Spinal cord (tissue), 10 donors: ENCODE results near the gene EEF2K. TPM values are rescaled to one million over a fixed set of nuclear protein-coding genes. Genes with fewer than 3 reads are reported as not detected.

Source experiments
- DNase-seq, 6 donors: peaks; one replicate each; pipeline versions ENCODE4 v3.0.0 to v3.0.0-alpha.2; 2013 to 2015; ENCODE audit warnings: low spot score in 6 of 6, low read depth in 4 of 6
- H3K27ac ChIP-seq: one replicate; pipeline ENCODE4 v1.5.1; 2013; ENCODE audit warnings: low read depth, low read length, control low read depth
- H3K27me3 ChIP-seq: one replicate; pipeline ENCODE4 v1.6.1; 2013; ENCODE audit warnings: low read length; ENCODE audit not compliant: control insufficient read depth, insufficient read depth
- H3K36me3 ChIP-seq: one replicate; pipeline ENCODE4 v1.6.1; 2013; ENCODE audit warnings: low read length; ENCODE audit not compliant: control insufficient read depth, insufficient read depth
- H3K4me1 ChIP-seq: one replicate; pipeline ENCODE4 v1.6.1; 2013; ENCODE audit warnings: low read length; ENCODE audit not compliant: control insufficient read depth, insufficient read depth
- H3K4me3 ChIP-seq: one replicate; pipeline ENCODE4 v1.5.1; 2013; ENCODE audit warnings: low read depth, low read length, control low read depth
- H3K9me3 ChIP-seq: one replicate; pipeline ENCODE4 v1.6.1; 2013; ENCODE audit warnings: low read length; ENCODE audit not compliant: control insufficient read depth, insufficient read depth
- whole genome bisulfite sequencing: methylation state at CpG from one replicate; pipeline ENCODE4 v1.1.5; 2013; ENCODE audit warnings: missing lambda C conversion rate; ENCODE audit not compliant: insufficient coverage; 5-methylcytosine and 5-hydroxymethylcytosine counted together
- polyA plus RNA-seq, 2 donors: library from polyadenylated mRNA; unstranded; fragments of 120-200 nt; gene quantifications; one replicate each; pipeline ENCODE4 v1.2.1, GENCODE V29; 2013; ENCODE audit not compliant: insufficient read length in 2 of 2
- total RNA-seq, 2 donors: library from RNA; depleted of rRNA in 1 of 2; stranded (reverse); fragments of 120-200 nt in 1 of 2; fragments of >200 nt in 1 of 2; gene quantifications; one replicate each; pipeline versions ENCODE4 v1.2.3 to v1.2.4, GENCODE V29; 2013 to 2014
- donor health status: healthy.

The EEF2K gene
- total and polyA plus RNA-seq, 4 donors = 15.4 to 30.4 (median 22.1) TPM

DNA sequence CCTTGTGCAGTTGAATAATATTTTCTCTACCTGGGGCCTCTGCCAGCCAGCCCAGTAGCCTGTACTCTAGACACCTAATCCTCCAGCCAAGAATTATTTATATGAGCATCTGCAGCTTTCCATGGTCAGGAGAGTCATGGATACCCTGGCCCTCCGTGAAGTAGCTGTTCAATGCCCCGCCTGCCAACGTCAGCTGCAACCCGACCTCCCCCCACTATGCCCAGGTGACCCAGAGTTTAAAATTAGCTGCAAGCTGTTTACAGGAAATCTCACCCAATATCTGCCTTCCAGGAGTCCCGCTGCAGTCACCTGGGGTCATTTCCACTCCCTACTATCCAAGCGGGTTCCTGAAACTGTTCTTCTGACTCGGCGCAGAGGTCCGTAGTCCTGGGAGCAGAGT lies 31.4 kb upstream of the EEF2K start:
- no peaks in the 10 kb centered on the region for H3K36me3 ChIP-seq
- H3K27ac ChIP-seq = no peak overlapping the region
- H3K4me3 ChIP-seq = no peak overlapping the region
- no peak for DNase-seq
- H3K9me3 ChIP-seq = no peaks in the 10 kb centered on the region
- WGBS = 79% methylated on average over 9 of the region's 9 CpGs
- no peaks in the 10 kb centered on the region for H3K4me1 ChIP-seq
- no peaks in the 10 kb centered on the region for H3K27me3 ChIP-seq

- no peak overlapping the region for H3K4me3 ChIP-seq
- no peak overlapping the region for H3K27ac ChIP-seq
- H3K9me3 ChIP-seq = no peaks in the 10 kb centered on the region
- H3K27me3 ChIP-seq = no peaks in the 10 kb centered on the region
- no peaks in the 10 kb centered on the region for H3K4me1 ChIP-seq
- WGBS = 74% methylated on average over 17 of the region's 18 CpGs
- DNase-seq = no peak
- H3K36me3 ChIP-seq = no peaks in the 10 kb centered on the region
Measured at GRCh38 chr16:22177968-22178930, 27.8 kb upstream of the EEF2K start.

DNA sequence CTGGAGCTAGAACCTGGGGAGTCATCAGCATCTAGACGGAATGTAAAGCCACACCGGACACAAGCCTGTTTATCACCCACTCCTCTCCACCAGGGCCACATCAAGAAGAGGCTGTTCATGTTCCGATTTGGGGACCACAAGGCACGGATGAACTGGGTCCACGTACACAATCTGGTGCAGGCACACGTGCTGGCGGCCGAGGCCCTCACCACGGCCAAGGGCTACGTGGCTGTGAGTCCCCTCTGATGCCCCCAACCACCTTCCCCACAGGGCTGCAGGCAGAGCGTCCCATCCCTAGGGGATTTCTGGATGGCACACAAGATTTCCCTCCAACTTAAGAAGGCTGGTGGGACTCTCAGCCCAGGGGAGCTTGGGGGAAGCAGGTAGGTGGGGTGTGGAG lies 24.7 kb upstream of the EEF2K start:
- H3K36me3 ChIP-seq = no peaks in the 10 kb centered on the region
- DNase-seq = no peak
- H3K27me3 ChIP-seq = no peaks in the 10 kb centered on the region
- H3K27ac ChIP-seq = no peak overlapping the region
- H3K4me1 ChIP-seq = peaks cover 4% of the 10 kb centered on the region
- 90% methylated on average over 10 of the region's 11 CpGs for WGBS
- H3K4me3 ChIP-seq = no peak overlapping the region
- no peaks in the 10 kb centered on the region for H3K9me3 ChIP-seq

DNA sequence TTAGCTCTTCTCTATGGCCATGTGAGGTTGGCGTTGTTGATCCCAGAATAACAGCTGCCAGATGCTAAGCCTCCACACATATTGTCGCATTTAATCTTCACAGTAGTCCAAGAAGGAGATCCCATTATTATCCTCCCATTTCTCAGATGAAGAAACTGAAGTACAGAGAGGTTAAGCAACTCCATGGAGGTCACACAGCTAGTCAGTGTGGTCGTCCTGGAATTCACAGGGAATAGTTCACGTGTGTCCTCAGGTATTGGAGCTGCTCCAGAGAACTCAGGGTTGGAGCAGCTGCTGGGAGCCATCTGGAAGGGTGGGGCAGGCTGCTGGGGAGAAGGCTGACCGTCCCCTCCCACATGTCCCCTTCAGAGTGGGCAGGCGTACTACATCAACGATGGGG lies 24.2 kb upstream of the EEF2K start:
- WGBS = 61% methylated on average over 2 of the region's 7 CpGs
- no peaks in the 10 kb centered on the region for H3K27me3 ChIP-seq
- no peak overlapping the region for H3K4me3 ChIP-seq
- H3K27ac ChIP-seq = no peak overlapping the region
- no peaks in the 10 kb centered on the region for H3K9me3 ChIP-seq
- H3K36me3 ChIP-seq = no peaks in the 10 kb centered on the region
- H3K4me1 ChIP-seq = peaks cover 4% of the 10 kb centered on the region
- DNase-seq = no peak

DNA sequence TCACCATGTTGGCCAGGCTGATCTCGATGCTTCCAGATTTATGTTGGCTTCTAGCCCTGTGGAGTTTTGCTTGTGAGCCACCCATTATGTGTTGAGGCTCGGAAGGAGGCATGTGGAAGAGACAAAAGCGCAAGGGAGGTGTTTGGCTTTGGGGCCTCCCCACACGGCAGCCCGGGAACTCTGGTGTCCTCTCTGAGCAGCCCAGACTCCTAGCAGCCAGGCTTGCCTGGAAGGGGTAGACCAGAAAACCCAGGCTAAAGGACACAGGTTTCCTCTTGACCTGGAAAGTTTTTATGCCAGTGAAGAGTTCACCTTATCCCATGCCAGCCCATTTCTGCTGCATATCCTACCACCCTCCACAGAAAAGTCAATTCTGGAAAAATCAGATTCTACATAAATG lies 22.7 kb upstream of the EEF2K start:
- no peak for DNase-seq
- no peak overlapping the region for H3K4me3 ChIP-seq
- WGBS = 73% methylated on average over 5 of the region's 5 CpGs
- H3K27ac ChIP-seq = no peak overlapping the region
- H3K4me1 ChIP-seq = peaks cover 4% of the 10 kb centered on the region
- H3K36me3 ChIP-seq = no peaks in the 10 kb centered on the region
- no peaks in the 10 kb centered on the region for H3K27me3 ChIP-seq
- no peaks in the 10 kb centered on the region for H3K9me3 ChIP-seq

GRCh38 chr16:22183901-22184614 lies 22.0 kb upstream of the EEF2K start:
- no peak for DNase-seq
- Histone ChIP-seq H3K9me3 (no peaks in the 10 kb centered on the region), H3K36me3 (no peaks in the 10 kb centered on the region), H3K4me3 (no peak overlapping the region), H3K27ac (no peak overlapping the region), H3K4me1 (peaks cover 9% of the 10 kb centered on the region), H3K27me3 (no peaks in the 10 kb centered on the region)
- WGBS = 83% methylated on average over 9 of the region's 11 CpGs

DNA sequence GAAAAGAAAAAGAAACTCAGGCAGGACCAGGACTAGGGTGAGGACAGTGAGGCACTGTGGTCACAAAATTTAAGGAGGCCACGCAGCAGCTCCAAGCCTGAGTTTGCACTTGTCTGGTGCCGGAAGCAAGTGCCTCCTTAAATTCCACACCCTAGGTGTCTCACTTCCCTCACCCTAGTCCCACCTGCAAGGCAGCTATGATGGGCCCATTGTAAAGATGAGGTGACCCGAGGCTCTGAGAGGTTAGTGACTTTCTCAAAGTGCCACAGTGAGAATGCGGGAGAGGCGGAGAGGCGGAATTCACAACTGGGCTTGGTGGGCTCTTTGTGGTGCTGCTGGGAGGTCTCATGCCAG lies 21.5 kb upstream of the EEF2K start:
- 92% methylated on average over 5 of the region's 6 CpGs for WGBS
- no peak overlapping the region for H3K4me3 ChIP-seq
- H3K4me1 ChIP-seq = peaks cover 14% of the 10 kb centered on the region
- no peaks in the 10 kb centered on the region for H3K36me3 ChIP-seq
- no peak for DNase-seq
- H3K27me3 ChIP-seq = no peaks in the 10 kb centered on the region
- H3K27ac ChIP-seq = no peak overlapping the region
- no peaks in the 10 kb centered on the region for H3K9me3 ChIP-seq

- H3K27me3 ChIP-seq = no peaks in the 10 kb centered on the region
- no CpG with 5 or more reads among the region's 3 CpGs for WGBS
- H3K27ac ChIP-seq = no peak overlapping the region
- H3K36me3 ChIP-seq = no peaks in the 10 kb centered on the region
- H3K4me1 ChIP-seq = peaks cover 26% of the 10 kb centered on the region
- DNase-seq = no peak
- no peaks in the 10 kb centered on the region for H3K9me3 ChIP-seq
- no peak overlapping the region for H3K4me3 ChIP-seq
Measured at GRCh38 chr16:22186517-22186916, 19.6 kb upstream of the EEF2K start.

DNA sequence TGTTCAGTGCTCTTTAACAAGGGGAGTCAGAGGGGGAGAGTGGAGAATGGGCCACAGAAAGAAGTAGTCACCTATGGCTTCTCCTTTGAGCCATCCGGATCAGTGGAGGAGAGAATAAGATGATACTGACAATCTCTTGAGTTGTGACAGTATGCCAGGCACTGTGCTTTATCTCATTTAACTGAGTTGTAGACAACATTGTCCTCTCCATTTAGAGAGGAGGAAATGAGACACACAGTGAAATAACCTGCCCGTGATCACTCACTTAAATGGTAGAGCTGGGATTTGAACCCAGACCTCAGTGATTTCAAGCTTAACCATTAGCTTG lies 17.8 kb upstream of the EEF2K start:
- Histone ChIP-seq H3K4me3 (no peak overlapping the region), H3K9me3 (no peaks in the 10 kb centered on the region), H3K4me1 (peaks cover 33% of the 10 kb centered on the region), H3K27me3 (no peaks in the 10 kb centered on the region), H3K36me3 (no peaks in the 10 kb centered on the region), H3K27ac (no peak overlapping the region)
- WGBS = 100% methylated on average over 2 of the region's 2 CpGs
- DNase-seq = no peak
